ENCODE results near the gene EHBP1L1. TPM values are rescaled to one million over a fixed set of nuclear protein-coding genes. Genes with fewer than 3 reads are reported as not detected.

Gene EHBP1L1
- total and polyA plus RNA-seq, 2 of the 13 experiments (the other 11 are each of a cell fraction or from before 2014, with no cell fraction given) = 8.3 to 10.6 TPM

- Histone ChIP-seq H3K27ac (ENCODE audit: extremely low read length, insufficient read depth, low read length) (peak overlapping the region; percentile 92), H4K20me1 (ENCODE audit: insufficient read depth, low read length) (peaks cover 21% of the 10 kb centered on the region; the same call in 1 of the 2 replicates), H3K9ac (ENCODE audit: insufficient read depth, low read depth, low read length) (peak overlapping the region; percentile 88), H2AFZ (ENCODE audit: low read length) (no peak overlapping the region), H3K27me3 (ENCODE audit: control insufficient read depth in 1 of 2, insufficient read depth in 2 of 2, low read length in 2 of 2) (no peaks in the 10 kb centered on the region; a peak in 1 of 5 replicates), H3K9me3 (ENCODE audit: low read length) (no peaks in the 10 kb centered on the region), H3K4me1 (ENCODE audit: insufficient read depth, low read length) (peaks cover 34% of the 10 kb centered on the region), H3K4me2 (ENCODE audit: low read depth, low read length) (peak overlapping the region; percentile 77), H3K4me3 (replicated peaks in 1 of 3; ENCODE audit: insufficient read depth in 1 of 3, low read depth in 2 of 3, low read length in 3 of 3) (peak overlapping the region; percentile 86 to 90 (median 87)), H3K36me3 (replicated peaks in 1 of 2; ENCODE audit: control insufficient read depth in 1 of 2, insufficient read depth in 2 of 2, low read length in 2 of 2) (peaks cover 15 to 40% of the 10 kb centered on the region in 2 experiments; a peak in 4 of 5 replicates), H3K79me2 (ENCODE audit: insufficient read depth, low read length) (peaks cover 48% of the 10 kb centered on the region)
- no TSS peak for BruUV-seq (replicated peaks)
- in situ Hi-C loops (cut with HindIII; ENCODE audit: extremely low pct_ligation_motif_present, low pct_unique_long_range_greater_than_20kb) = no loop called here
- ATAC-seq (peak; percentile 7), FAIRE-seq (peak; percentile 88), DNase-seq (ENCODE audit: low spot score) (peak; percentile 92)
- intact Hi-C loops (cut with micrococcal nuclease; ENCODE audit: unreplicated experiment) = no loop called here
- ChIA-PET POLR2A (interaction anchor here (0.6 to 2.7 kb wide), 27 partner anchors 10 to 451 kb away, joined by 3 to 45 read pairs (median 4); partner anchors contain the start of genes KAT5, MUS81, SIPA1 and TIGD3), CTCF (ENCODE audit: low intra/inter-chr PET ratio, low total read pairs) (no interaction called here)
- 10% methylated on average over 10 of the region's 10 CpGs for WGBS (ENCODE audit: low lambda C conversion rate)
- TF ChIP-seq HNF4A (CRISPR knock-in tag; IDR thresholded peaks at IDR 0.05) (peak; percentile 89), GFI1 (CRISPR knock-in tag; IDR thresholded peaks at IDR 0.05; ENCODE audit: borderline replicate concordance) (peak; percentile 91; the same call in 1 of the 2 replicates), ZNF34 (CRISPR knock-in tag; IDR thresholded peaks at IDR 0.05; ENCODE audit: borderline replicate concordance) (no peak), ZNF160 (CRISPR knock-in tag; IDR thresholded peaks at IDR 0.05) (no peak), ZNF431 (CRISPR knock-in tag; IDR thresholded peaks at IDR 0.05; ENCODE audit: borderline replicate concordance, low read depth) (no peak; the same call in 1 of the 2 replicates), SP5 (CRISPR knock-in tag; IDR thresholded peaks at IDR 0.05; ENCODE audit: borderline replicate concordance, low read depth) (peak; percentile 28; the same call in 1 of the 2 replicates), HDAC2 (CRISPR knock-in tag; IDR thresholded peaks at IDR 0.05) (0 out of 2 replicates have a peak, but pooled peaks have one; percentile 14), IRF2 (CRISPR knock-in tag; IDR thresholded peaks at IDR 0.05) (0 out of 2 replicates have a peak, but pooled peaks have one; percentile 15), NCOA2 (CRISPR knock-in tag; IDR thresholded peaks at IDR 0.05) (peak; percentile 49; the same call in 1 of the 2 replicates), RFX1 (IDR thresholded peaks at IDR 0.05) (no peak), KLF16 (CRISPR knock-in tag; IDR thresholded peaks at IDR 0.05) (0 out of 4 replicates have a peak, but pooled peaks of 1 of the 2 experiments have one; percentile 21), ZNF619 (CRISPR knock-in tag; IDR thresholded peaks at IDR 0.05) (no peak), BRD4 (CRISPR knock-in tag; IDR thresholded peaks at IDR 0.05) (no peak), ZSCAN25 (CRISPR knock-in tag; IDR thresholded peaks at IDR 0.05) (no peak), SRF (IDR thresholded peaks at IDR 0.05; ENCODE audit: low read depth, low read length) (no peak), MIER2 (CRISPR knock-in tag; IDR thresholded peaks at IDR 0.05) (no peak), ZNF678 (CRISPR knock-in tag; IDR thresholded peaks at IDR 0.05) (no peak), RFX5 (IDR thresholded peaks at IDR 0.05; ENCODE audit: low read depth, low read length) (no peak), MXI1 (IDR thresholded peaks at IDR 0.05; ENCODE audit: borderline replicate concordance, low read depth, low read length) (peak; percentile 54; the same call in 1 of the 3 replicates), TOPORS (CRISPR knock-in tag; IDR thresholded peaks at IDR 0.05) (0 out of 2 replicates have a peak, but pooled peaks have one; percentile 52)
- TF ChIP-seq, protein P1, sequence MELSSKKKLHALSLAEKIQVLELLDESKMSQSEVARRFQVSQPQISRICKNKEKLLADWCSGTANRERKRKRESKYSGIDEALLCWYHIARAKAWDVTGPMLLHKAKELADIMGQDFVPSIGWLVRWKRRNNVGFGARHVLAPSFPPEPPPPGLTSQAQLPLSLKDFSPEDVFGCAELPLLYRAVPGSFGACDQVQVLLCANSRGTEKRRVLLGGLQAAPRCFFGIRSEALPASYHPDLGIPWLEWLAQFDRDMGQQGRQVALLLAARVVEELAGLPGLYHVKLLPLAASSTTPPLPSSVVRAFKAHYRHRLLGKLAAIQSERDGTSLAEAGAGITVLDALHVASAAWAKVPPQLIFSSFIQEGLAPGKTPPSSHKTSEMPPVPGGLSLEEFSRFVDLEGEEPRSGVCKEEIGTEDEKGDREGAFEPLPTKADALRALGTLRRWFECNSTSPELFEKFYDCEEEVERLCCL (CRISPR knock-in tag; IDR thresholded peaks at IDR 0.05; ENCODE audit: borderline replicate concordance) = no peak
- TF ChIP-seq, protein P2, sequence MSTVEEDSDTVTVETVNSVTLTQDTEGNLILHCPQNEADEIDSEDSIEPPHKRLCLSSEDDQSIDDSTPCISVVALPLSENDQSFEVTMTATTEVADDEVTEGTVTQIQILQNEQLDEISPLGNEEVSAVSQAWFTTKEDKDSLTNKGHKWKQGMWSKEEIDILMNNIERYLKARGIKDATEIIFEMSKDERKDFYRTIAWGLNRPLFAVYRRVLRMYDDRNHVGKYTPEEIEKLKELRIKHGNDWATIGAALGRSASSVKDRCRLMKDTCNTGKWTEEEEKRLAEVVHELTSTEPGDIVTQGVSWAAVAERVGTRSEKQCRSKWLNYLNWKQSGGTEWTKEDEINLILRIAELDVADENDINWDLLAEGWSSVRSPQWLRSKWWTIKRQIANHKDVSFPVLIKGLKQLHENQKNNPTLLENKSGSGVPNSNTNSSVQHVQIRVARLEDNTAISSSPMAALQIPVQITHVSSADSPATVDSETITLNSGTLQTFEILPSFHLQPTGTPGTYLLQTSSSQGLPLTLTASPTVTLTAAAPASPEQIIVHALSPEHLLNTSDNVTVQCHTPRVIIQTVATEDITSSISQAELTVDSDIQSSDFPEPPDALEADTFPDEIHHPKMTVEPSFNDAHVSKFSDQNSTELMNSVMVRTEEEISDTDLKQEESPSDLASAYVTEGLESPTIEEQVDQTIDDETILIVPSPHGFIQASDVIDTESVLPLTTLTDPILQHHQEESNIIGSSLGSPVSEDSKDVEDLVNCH (CRISPR knock-in tag; IDR thresholded peaks at IDR 0.05) = no peak
- TF ChIP-seq, protein P3, sequence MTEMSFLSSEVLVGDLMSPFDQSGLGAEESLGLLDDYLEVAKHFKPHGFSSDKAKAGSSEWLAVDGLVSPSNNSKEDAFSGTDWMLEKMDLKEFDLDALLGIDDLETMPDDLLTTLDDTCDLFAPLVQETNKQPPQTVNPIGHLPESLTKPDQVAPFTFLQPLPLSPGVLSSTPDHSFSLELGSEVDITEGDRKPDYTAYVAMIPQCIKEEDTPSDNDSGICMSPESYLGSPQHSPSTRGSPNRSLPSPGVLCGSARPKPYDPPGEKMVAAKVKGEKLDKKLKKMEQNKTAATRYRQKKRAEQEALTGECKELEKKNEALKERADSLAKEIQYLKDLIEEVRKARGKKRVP (CRISPR knock-in tag; IDR thresholded peaks at IDR 0.05) = peak in 1 of 2 experiments; percentile 79; a peak in 2 of 4 replicates
Measured at GRCh38 chr11:65616575-65617001, 40.7 kb downstream of the EHBP1L1 start.

All from HepG2 (cell line).